Measurements from ENCODE around the gene JAKMIP3.

GRCh38 chr10:132048294-132048667 lies 17.5 kb upstream of the JAKMIP3 start:
- TF ChIP-seq, protein P1, sequence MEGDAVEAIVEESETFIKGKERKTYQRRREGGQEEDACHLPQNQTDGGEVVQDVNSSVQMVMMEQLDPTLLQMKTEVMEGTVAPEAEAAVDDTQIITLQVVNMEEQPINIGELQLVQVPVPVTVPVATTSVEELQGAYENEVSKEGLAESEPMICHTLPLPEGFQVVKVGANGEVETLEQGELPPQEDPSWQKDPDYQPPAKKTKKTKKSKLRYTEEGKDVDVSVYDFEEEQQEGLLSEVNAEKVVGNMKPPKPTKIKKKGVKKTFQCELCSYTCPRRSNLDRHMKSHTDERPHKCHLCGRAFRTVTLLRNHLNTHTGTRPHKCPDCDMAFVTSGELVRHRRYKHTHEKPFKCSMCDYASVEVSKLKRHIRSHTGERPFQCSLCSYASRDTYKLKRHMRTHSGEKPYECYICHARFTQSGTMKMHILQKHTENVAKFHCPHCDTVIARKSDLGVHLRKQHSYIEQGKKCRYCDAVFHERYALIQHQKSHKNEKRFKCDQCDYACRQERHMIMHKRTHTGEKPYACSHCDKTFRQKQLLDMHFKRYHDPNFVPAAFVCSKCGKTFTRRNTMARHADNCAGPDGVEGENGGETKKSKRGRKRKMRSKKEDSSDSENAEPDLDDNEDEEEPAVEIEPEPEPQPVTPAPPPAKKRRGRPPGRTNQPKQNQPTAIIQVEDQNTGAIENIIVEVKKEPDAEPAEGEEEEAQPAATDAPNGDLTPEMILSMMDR (IDR thresholded peaks at IDR 0.05; ENCODE audit: borderline replicate concordance, extremely low read depth, low read length, poor library complexity, severe bottlenecking) = no peak
- no peak for TF ChIP-seq EZH2 (IDR thresholded peaks at IDR 0.05; ENCODE audit: borderline replicate concordance, low read depth, low read length, severe bottlenecking)
